ENCODE results near the gene FADS6.

The FADS6 gene

DNA sequence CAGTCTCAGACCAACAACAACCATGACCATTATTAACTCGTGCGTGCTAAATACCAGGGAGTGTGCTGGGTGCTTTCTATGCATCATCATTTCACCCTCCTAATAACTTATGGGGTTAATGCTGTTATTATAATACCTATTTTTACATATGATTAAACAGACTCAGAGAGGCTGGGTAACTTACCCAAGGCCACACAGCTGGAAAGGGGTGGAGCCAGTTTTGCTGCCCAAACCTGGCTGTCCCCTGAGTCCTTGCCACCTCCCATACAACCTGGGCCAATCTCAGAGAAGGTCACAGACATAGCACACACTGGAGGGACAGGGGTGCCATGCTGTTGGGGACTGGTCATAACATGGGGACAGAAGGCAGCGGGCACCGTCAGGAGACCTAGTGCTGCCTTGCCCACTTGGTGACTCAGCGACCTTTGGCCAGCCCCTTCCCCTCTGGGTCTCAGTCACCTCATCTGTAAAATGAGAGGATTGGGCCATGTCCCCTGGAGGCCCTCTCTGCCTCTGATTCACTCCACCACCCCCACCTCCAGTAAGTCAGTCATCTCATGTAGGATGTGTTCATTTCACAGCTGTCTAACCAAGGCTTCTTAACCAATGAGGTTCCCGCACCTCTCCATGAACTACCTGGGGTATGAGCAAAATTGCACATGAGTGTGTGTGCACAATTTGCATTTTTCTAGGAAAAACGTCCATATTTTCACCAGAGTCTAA is 11.4 kb upstream of the FADS6 start:
- Histone ChIP-seq H3K4me2 (ENCODE audit: insufficient read depth, low read length, poor library complexity, severe bottlenecking) (no peak overlapping the region), H2BK5ac (ENCODE audit: low read length) (no peak overlapping the region), H3K27me3 (ENCODE audit: control insufficient read depth in 3 of 3, insufficient read depth in 3 of 3, low read depth in 1 of 3, low read length in 3 of 3) (peaks cover 0 to 25% (median 3%) of the 10 kb centered on the region in 3 experiments), H3K4me3 (ENCODE audit: low read length in 2 of 2) (no peak overlapping the region), H3K79me1 (ENCODE audit: low read depth, low read length) (no peaks in the 10 kb centered on the region), H3K4me1 (ENCODE audit: control insufficient read depth in 2 of 2, insufficient read depth in 1 of 2, low read depth in 1 of 2, low read length in 2 of 2) (no peaks in the 10 kb centered on the region), H3K9me3 (replicated peaks in 1 of 2; ENCODE audit: control insufficient read depth in 2 of 2, insufficient read depth in 1 of 2, low read depth in 1 of 2, low read length in 2 of 2) (no peaks in the 10 kb centered on the region), H4K91ac (ENCODE audit: low read depth, low read length, poor library complexity) (no peak overlapping the region), H3K18ac (ENCODE audit: low read length) (peak overlapping the region; percentile 32), H3K9ac (ENCODE audit: low read depth, low read length, poor library complexity) (no peak overlapping the region), H2AK5ac (ENCODE audit: low read depth, low read length) (no peak overlapping the region), H3K14ac (ENCODE audit: low read length) (no peak overlapping the region), H4K8ac (ENCODE audit: low read depth, low read length) (no peak overlapping the region), H3K4ac (ENCODE audit: low read length) (no peak overlapping the region), H2AFZ (ENCODE audit: low read length) (no peak overlapping the region), H3K36me3 (replicated peaks in 1 of 2; ENCODE audit: control insufficient read depth in 2 of 2, insufficient read depth in 2 of 2, low read length in 2 of 2) (no peaks in the 10 kb centered on the region), H2BK12ac (ENCODE audit: low read length) (no peak overlapping the region), H2BK15ac (ENCODE audit: low read length) (no peak overlapping the region), H3K23ac (ENCODE audit: low read depth, low read length, poor library complexity) (peak overlapping the region; percentile 26), H3K27ac (replicated peaks; ENCODE audit: low read length) (no peak overlapping the region), H2BK120ac (ENCODE audit: low read depth, low read length) (no peak overlapping the region)
- no CpG with 5 or more reads among the region's 7 CpGs for WGBS, 2 donors (ENCODE audit: extremely low coverage in 2 of 2, insufficient read length in 2 of 2, insufficient replicate concordance in 1 of 2)
- DNase-seq (ENCODE audit: low spot score), result no peak

DNA sequence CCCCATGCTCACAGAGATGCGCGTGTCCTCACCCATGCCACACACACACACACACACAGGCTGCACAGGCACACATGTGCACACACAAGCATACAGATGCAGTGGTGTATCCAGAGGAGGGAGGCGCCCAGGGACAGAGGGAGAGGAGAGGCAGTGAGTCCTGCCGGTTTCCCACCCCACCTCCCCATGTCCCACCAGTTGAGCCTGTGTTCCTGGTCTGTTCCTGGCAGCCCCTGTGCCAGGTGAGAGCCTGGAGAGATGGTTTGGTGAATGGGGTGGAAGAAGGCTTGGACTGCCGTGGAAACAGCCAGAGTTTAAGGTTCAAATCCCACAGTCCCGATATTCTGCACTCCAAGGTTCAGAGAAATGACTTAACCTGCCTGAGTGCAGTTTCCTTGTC is 10.2 kb upstream of the FADS6 start:
- WGBS, 2 donors (ENCODE audit: extremely low coverage in 2 of 2, insufficient read length in 2 of 2, insufficient replicate concordance in 1 of 2), result no CpG with 5 or more reads among the region's 6 CpGs
- H3K4me2 ChIP-seq (ENCODE audit: insufficient read depth, low read length, poor library complexity, severe bottlenecking), result no peak overlapping the region
- H3K23ac ChIP-seq (ENCODE audit: low read depth, low read length, poor library complexity), result peak overlapping the region; percentile 96
- no peak overlapping the region for H3K14ac ChIP-seq (ENCODE audit: low read length)
- no peak overlapping the region for H2AFZ ChIP-seq (ENCODE audit: low read length)
- peaks cover 0 to 30% (median 3%) of the 10 kb centered on the region in 3 experiments for H3K27me3 ChIP-seq (ENCODE audit: control insufficient read depth in 3 of 3, insufficient read depth in 3 of 3, low read depth in 1 of 3, low read length in 3 of 3)
- no peak overlapping the region for H3K4me3 ChIP-seq (ENCODE audit: low read length in 2 of 2)
- no peak overlapping the region for H2BK120ac ChIP-seq (ENCODE audit: low read depth, low read length)
- no peak for DNase-seq (ENCODE audit: low spot score)
- H3K18ac ChIP-seq (ENCODE audit: low read length), result peak overlapping the region; percentile 46
- no peak overlapping the region for H3K9ac ChIP-seq (ENCODE audit: low read depth, low read length, poor library complexity)
- no peak overlapping the region for H2BK15ac ChIP-seq (ENCODE audit: low read length)
- H3K79me1 ChIP-seq (ENCODE audit: low read depth, low read length), result no peaks in the 10 kb centered on the region
- no peaks in the 10 kb centered on the region for H3K36me3 ChIP-seq (replicated peaks in 1 of 2; ENCODE audit: control insufficient read depth in 2 of 2, insufficient read depth in 2 of 2, low read length in 2 of 2)
- H2BK5ac ChIP-seq (ENCODE audit: low read length), result no peak overlapping the region
- no peak overlapping the region for H4K8ac ChIP-seq (ENCODE audit: low read depth, low read length)
- no peak overlapping the region for H4K91ac ChIP-seq (ENCODE audit: low read depth, low read length, poor library complexity)
- H3K4ac ChIP-seq (ENCODE audit: low read length), result no peak overlapping the region
- H3K9me3 ChIP-seq (replicated peaks in 1 of 2; ENCODE audit: control insufficient read depth in 2 of 2, insufficient read depth in 1 of 2, low read depth in 1 of 2, low read length in 2 of 2), result no peaks in the 10 kb centered on the region
- H2BK12ac ChIP-seq (ENCODE audit: low read length), result no peak overlapping the region
- H3K4me1 ChIP-seq (ENCODE audit: control insufficient read depth in 2 of 2, insufficient read depth in 1 of 2, low read depth in 1 of 2, low read length in 2 of 2), result no peaks in the 10 kb centered on the region
- H3K27ac ChIP-seq (replicated peaks; ENCODE audit: low read length), result no peak overlapping the region
- peak overlapping the region; percentile 76 for H2AK5ac ChIP-seq (ENCODE audit: low read depth, low read length)

DNA sequence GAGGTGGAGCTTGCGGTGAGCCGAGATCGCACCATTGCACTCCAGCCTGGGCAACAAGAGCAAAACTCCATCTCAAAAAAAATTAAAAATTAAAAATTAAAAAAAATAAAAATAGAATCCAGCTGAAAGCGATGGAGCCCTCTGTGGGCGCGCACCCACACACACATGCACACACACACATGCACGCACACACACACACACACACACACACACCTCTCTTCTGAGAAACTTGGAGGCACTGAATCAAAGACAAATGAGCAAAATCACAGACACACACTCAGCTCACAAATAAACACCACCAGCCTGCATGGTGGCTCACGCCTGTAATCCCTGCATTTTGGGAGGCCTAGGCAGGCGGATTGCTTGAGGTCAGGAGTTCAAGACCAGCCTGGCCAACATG is 9.6 kb upstream of the FADS6 start:
- Histone ChIP-seq H2BK120ac (ENCODE audit: low read depth, low read length) (no peak overlapping the region), H3K4me3 (ENCODE audit: low read length in 2 of 2) (no peak overlapping the region), H2AK5ac (ENCODE audit: low read depth, low read length) (no peak overlapping the region), H3K79me1 (ENCODE audit: low read depth, low read length) (no peaks in the 10 kb centered on the region), H2BK5ac (ENCODE audit: low read length) (no peak overlapping the region), H2AFZ (ENCODE audit: low read length) (no peak overlapping the region), H4K8ac (ENCODE audit: low read depth, low read length) (no peak overlapping the region), H4K91ac (ENCODE audit: low read depth, low read length, poor library complexity) (no peak overlapping the region), H2BK12ac (ENCODE audit: low read length) (no peak overlapping the region), H2BK15ac (ENCODE audit: low read length) (no peak overlapping the region), H3K36me3 (replicated peaks in 1 of 2; ENCODE audit: control insufficient read depth in 2 of 2, insufficient read depth in 2 of 2, low read length in 2 of 2) (no peaks in the 10 kb centered on the region), H3K9ac (ENCODE audit: low read depth, low read length, poor library complexity) (no peak overlapping the region), H3K27me3 (ENCODE audit: control insufficient read depth in 3 of 3, insufficient read depth in 3 of 3, low read depth in 1 of 3, low read length in 3 of 3) (peaks cover 0 to 36% (median 3%) of the 10 kb centered on the region in 3 experiments), H3K18ac (ENCODE audit: low read length) (no peak overlapping the region), H3K9me3 (replicated peaks in 1 of 2; ENCODE audit: control insufficient read depth in 2 of 2, insufficient read depth in 1 of 2, low read depth in 1 of 2, low read length in 2 of 2) (no peaks in the 10 kb centered on the region), H3K27ac (replicated peaks; ENCODE audit: low read length) (no peak overlapping the region), H3K14ac (ENCODE audit: low read length) (no peak overlapping the region), H3K4me2 (ENCODE audit: insufficient read depth, low read length, poor library complexity, severe bottlenecking) (no peak overlapping the region), H3K23ac (ENCODE audit: low read depth, low read length, poor library complexity) (no peak overlapping the region), H3K4ac (ENCODE audit: low read length) (no peak overlapping the region), H3K4me1 (ENCODE audit: control insufficient read depth in 2 of 2, insufficient read depth in 1 of 2, low read depth in 1 of 2, low read length in 2 of 2) (no peaks in the 10 kb centered on the region)
- no CpG with 5 or more reads among the region's 9 CpGs for WGBS, 2 donors (ENCODE audit: extremely low coverage in 2 of 2, insufficient read length in 2 of 2, insufficient replicate concordance in 1 of 2)
- no peak for DNase-seq (ENCODE audit: low spot score)

DNA sequence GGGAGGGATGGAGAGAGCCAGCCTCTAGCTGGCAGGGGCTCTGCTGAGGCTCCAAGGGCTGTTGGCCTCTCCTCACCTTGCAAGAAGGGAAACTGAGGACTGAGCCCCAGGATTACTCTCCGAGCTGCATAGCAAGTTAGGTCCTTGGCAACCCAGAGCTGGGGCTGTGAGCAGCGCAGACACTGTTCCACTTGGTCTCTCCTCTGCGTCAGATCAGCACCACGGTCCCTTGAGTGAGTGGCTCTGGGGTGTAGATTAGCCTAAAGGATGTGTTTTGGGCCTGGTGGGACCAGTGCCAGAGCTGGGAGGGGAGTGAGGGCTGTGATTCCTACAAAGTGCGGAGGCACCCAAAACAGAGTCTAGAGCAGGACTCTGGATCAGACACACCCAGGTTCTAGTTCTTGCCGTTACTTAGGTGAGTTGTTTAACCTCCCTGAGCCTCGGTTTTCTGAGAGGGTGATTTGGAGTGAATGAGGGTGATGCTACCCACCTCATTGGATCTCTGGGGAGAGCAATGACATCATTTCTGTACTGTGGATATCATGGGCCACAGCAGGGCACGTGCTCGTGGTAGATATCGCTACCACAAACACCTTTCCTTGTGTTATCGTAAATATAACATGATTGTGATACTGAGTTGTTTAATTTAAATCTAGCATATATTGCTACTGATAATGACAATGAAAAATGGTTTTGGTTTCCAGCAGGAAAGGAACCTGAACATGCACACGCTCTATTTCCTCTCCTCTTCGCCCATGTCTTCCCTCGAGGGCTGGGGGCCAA is 8.1 kb upstream of the FADS6 start:
- Histone ChIP-seq H3K9ac (ENCODE audit: low read depth, low read length, poor library complexity) (no peak overlapping the region), H2AK5ac (ENCODE audit: low read depth, low read length) (no peak overlapping the region), H3K14ac (ENCODE audit: low read length) (no peak overlapping the region), H2BK12ac (ENCODE audit: low read length) (no peak overlapping the region), H2BK5ac (ENCODE audit: low read length) (no peak overlapping the region), H2AFZ (ENCODE audit: low read length) (no peak overlapping the region), H3K18ac (ENCODE audit: low read length) (no peak overlapping the region), H3K9me3 (replicated peaks in 1 of 2; ENCODE audit: control insufficient read depth in 2 of 2, insufficient read depth in 1 of 2, low read depth in 1 of 2, low read length in 2 of 2) (no peaks in the 10 kb centered on the region), H3K23ac (ENCODE audit: low read depth, low read length, poor library complexity) (no peak overlapping the region), H3K4me2 (ENCODE audit: insufficient read depth, low read length, poor library complexity, severe bottlenecking) (no peak overlapping the region), H3K36me3 (replicated peaks in 1 of 2; ENCODE audit: control insufficient read depth in 2 of 2, insufficient read depth in 2 of 2, low read length in 2 of 2) (no peaks in the 10 kb centered on the region), H3K4me3 (ENCODE audit: low read length in 2 of 2) (no peak overlapping the region), H2BK15ac (ENCODE audit: low read length) (no peak overlapping the region), H3K27ac (replicated peaks; ENCODE audit: low read length) (no peak overlapping the region), H3K27me3 (ENCODE audit: control insufficient read depth in 3 of 3, insufficient read depth in 3 of 3, low read depth in 1 of 3, low read length in 3 of 3) (peaks cover 0 to 49% (median 6%) of the 10 kb centered on the region in 3 experiments), H4K8ac (ENCODE audit: low read depth, low read length) (no peak overlapping the region), H3K4me1 (ENCODE audit: control insufficient read depth in 2 of 2, insufficient read depth in 1 of 2, low read depth in 1 of 2, low read length in 2 of 2) (no peaks in the 10 kb centered on the region), H2BK120ac (ENCODE audit: low read depth, low read length) (no peak overlapping the region), H3K79me1 (ENCODE audit: low read depth, low read length) (no peaks in the 10 kb centered on the region), H4K91ac (ENCODE audit: low read depth, low read length, poor library complexity) (no peak overlapping the region), H3K4ac (ENCODE audit: low read length) (no peak overlapping the region)
- no peak for DNase-seq (ENCODE audit: low spot score)
- no CpG with 5 or more reads among the region's 14 CpGs for WGBS, 2 donors (ENCODE audit: extremely low coverage in 2 of 2, insufficient read length in 2 of 2, insufficient replicate concordance in 1 of 2)

Measured in neuronal stem cell (in vitro differentiated cells).